H1 (cell line): ENCODE results near the gene PRR36. TPM values are rescaled to one million over a fixed set of nuclear protein-coding genes. Genes with fewer than 3 reads are reported as not detected.

ENCODE experiments used
- CTCF ChIA-PET: fragments of 300-600 bp; sonication (Branson Sonifier 250); formaldehyde crosslinking; loops from one replicate; lab custom pipeline; 2021; ENCODE audit not compliant: partially characterized antibody; lab: Charles Lee
- POLR2A ChIA-PET: fragments of 300-600 bp; sonication (Branson Sonifier 250); formaldehyde crosslinking; loops from one replicate; lab custom pipeline; 2021; ENCODE audit warnings: inconsistent platforms; ENCODE audit not compliant: partially characterized antibody; lab: Charles Lee
- DNase-seq, 2 experiments: peaks; one replicate each; pipeline versions ENCODE4 v3.0.0 to v3.0.0-alpha.2; 2010 to 2022; ENCODE audit warnings: low spot score in 2 of 2, low read depth in 1 of 2, mixed read lengths in 1 of 2
- FAIRE-seq: peaks from 2 replicates; lab custom pipeline; 2011; peaks lifted over from hg19 to GRCh38; lab: Jason Lieb, UNC
- H2AFZ ChIP-seq: 2 replicates; pipeline ENCODE4 v1.8.1; 2012; ENCODE audit warnings: low read length, inconsistent platforms
- H2AK5ac ChIP-seq: 2 replicates; pipeline ENCODE4 v1.6.1; 2013; ENCODE audit warnings: low read depth, low read length
- H2BK120ac ChIP-seq: replicated peaks from 2 replicates; pipeline ENCODE3; 2013; ENCODE audit warnings: low read depth, low read length, inconsistent platforms
- H2BK12ac ChIP-seq: 2 replicates; pipeline ENCODE4 v1.6.1; 2013; ENCODE audit warnings: low read depth, low read length
- H2BK15ac ChIP-seq: 2 replicates; pipeline ENCODE4 v1.6.1; 2013; ENCODE audit warnings: low read length
- H2BK20ac ChIP-seq: 2 replicates; pipeline ENCODE4 v1.6.1; 2013; ENCODE audit warnings: low read length
- H2BK5ac ChIP-seq: 2 replicates; pipeline ENCODE4 v1.6.1; 2013; ENCODE audit warnings: low read depth, low read length
- H3K14ac ChIP-seq: 2 replicates; pipeline ENCODE4 v1.6.1; 2013; ENCODE audit warnings: inconsistent platforms; ENCODE audit not compliant: insufficient read length
- H3K18ac ChIP-seq: 2 replicates; pipeline ENCODE4 v1.6.1; 2013; ENCODE audit warnings: low read length; ENCODE audit errors: extremely low read depth
- H3K23ac ChIP-seq: 2 replicates; pipeline ENCODE4 v1.6.1; 2013; ENCODE audit warnings: inconsistent platforms; ENCODE audit not compliant: insufficient read length
- H3K23me2 ChIP-seq: 2 replicates; pipeline ENCODE4 v1.6.1; 2013; ENCODE audit warnings: low read depth, low read length
- H3K27ac ChIP-seq: 2 replicates; pipeline ENCODE4 v1.6.1; 2011; ENCODE audit warnings: low read depth, low read length, inconsistent platforms
- H3K27me3 ChIP-seq, 4 experiments: replicated peaks in 1 of 4; 1 replicate in 1 of 4; 2 replicates in 3 of 4; pipeline versions ENCODE4 v1.6.1 to v1.8.1; 2011 to 2013; ENCODE audit warnings: low read length in 3 of 4, mild to moderate bottlenecking in 3 of 4, inconsistent platforms in 2 of 4, mixed read lengths in 2 of 4, moderate library complexity in 1 of 4; ENCODE audit not compliant: control insufficient read depth in 3 of 4, insufficient read depth in 3 of 4; ENCODE audit errors: extremely low read depth in 1 of 4
- H3K36me3 ChIP-seq, 4 experiments: 2 replicates each; pipeline versions ENCODE4 v1.6.1 to v1.8.1; 2011 to 2013; ENCODE audit warnings: mild to moderate bottlenecking in 4 of 4, low read length in 3 of 4, moderate library complexity in 2 of 4, control low read depth in 1 of 4, inconsistent platforms in 1 of 4; ENCODE audit not compliant: insufficient read depth in 4 of 4, control insufficient read depth in 2 of 4
- H3K4ac ChIP-seq: replicated peaks from 2 replicates; pipeline ENCODE3; 2013; ENCODE audit warnings: low read length, low read depth, mixed read lengths, inconsistent platforms; ENCODE audit not compliant: insufficient read length
- H3K4me1 ChIP-seq, 4 experiments: replicated peaks in 1 of 4; 1 replicate in 1 of 4; 2 replicates in 3 of 4; pipeline versions ENCODE4 v1.6.1 to v1.8.1; 2011 to 2013; ENCODE audit warnings: low read length in 3 of 4, inconsistent platforms in 2 of 4, mixed read lengths in 1 of 4; ENCODE audit not compliant: insufficient read depth in 4 of 4, control insufficient read depth in 3 of 4
- H3K4me2 ChIP-seq, 2 experiments: 2 replicates each; pipeline versions ENCODE4 v1.6.1 to v1.8.1; 2011 to 2013; ENCODE audit warnings: low read depth in 2 of 2, low read length in 2 of 2, control low read depth in 1 of 2, inconsistent platforms in 1 of 2, mild to moderate bottlenecking in 1 of 2; ENCODE audit not compliant: insufficient read depth in 1 of 2
- H3K4me3 ChIP-seq, 4 experiments: fragments of 200-600, 300-600 bp in 1 of 4; sonication (generic), shearing (Covaris generic), sonication (Bioruptor Twin) in 1 of 4; 2 replicates each; pipeline versions ENCODE4 v1.5.1 to v1.8.1; 2011 to 2016; ENCODE audit warnings: low read length in 4 of 4, low read depth in 3 of 4, control low read depth in 2 of 4, inconsistent platforms in 2 of 4, mild to moderate bottlenecking in 2 of 4, mixed read lengths in 1 of 4, moderate library complexity in 1 of 4; ENCODE audit not compliant: insufficient read depth in 2 of 4; ENCODE audit errors: extremely low read depth in 1 of 4
- H3K56ac ChIP-seq: replicated peaks from 2 replicates; pipeline ENCODE3; 2013; ENCODE audit warnings: low read depth, mild to moderate bottlenecking, mixed read lengths, low read length, inconsistent platforms; ENCODE audit not compliant: insufficient read length
- H3K79me1 ChIP-seq: 2 replicates; pipeline ENCODE4 v1.6.1; 2013; ENCODE audit warnings: low read depth, low read length, control low read depth
- H3K79me2 ChIP-seq, 2 experiments: 2 replicates each; pipeline versions ENCODE4 v1.6.1 to v1.8.1; 2012 to 2013; ENCODE audit warnings: low read length in 2 of 2, mild to moderate bottlenecking in 2 of 2, inconsistent platforms in 1 of 2; ENCODE audit not compliant: insufficient read depth in 2 of 2, control insufficient read depth in 1 of 2
- H3K9ac ChIP-seq, 4 experiments: replicated peaks in 1 of 4; 1 replicate in 1 of 4; 2 replicates in 3 of 4; pipeline versions ENCODE4 v1.6.1 to v1.8.1; 2011 to 2013; ENCODE audit warnings: low read depth in 3 of 4, low read length in 3 of 4, control low read depth in 2 of 4, mild to moderate bottlenecking in 2 of 4, moderate library complexity in 2 of 4, inconsistent platforms in 1 of 4; ENCODE audit errors: extremely low read depth in 1 of 4
- H3K9me3 ChIP-seq, 2 experiments: 2 replicates each; pipeline versions ENCODE4 v1.6.1 to v1.8.1; 2012 to 2013; ENCODE audit warnings: mild to moderate bottlenecking in 2 of 2, moderate library complexity in 2 of 2, control low read depth in 1 of 2, inconsistent platforms in 1 of 2, low read depth in 1 of 2, low read length in 1 of 2, mixed read lengths in 1 of 2; ENCODE audit not compliant: insufficient read depth in 2 of 2
- H4K20me1 ChIP-seq, 2 experiments: replicated peaks in 1 of 2; 2 replicates each; pipeline versions ENCODE3 to v1.8.1; 2011 to 2013; ENCODE audit warnings: inconsistent platforms in 2 of 2, low read length in 2 of 2, mild to moderate bottlenecking in 1 of 2; ENCODE audit not compliant: insufficient read depth in 2 of 2, control insufficient read depth in 1 of 2
- H4K5ac ChIP-seq: 2 replicates; pipeline ENCODE4 v1.6.1; 2013; ENCODE audit warnings: low read length, low read depth, mixed read lengths, inconsistent platforms; ENCODE audit not compliant: insufficient read length
- H4K8ac ChIP-seq: 2 replicates; pipeline ENCODE4 v1.8.0; 2013; ENCODE audit warnings: mild to moderate bottlenecking, moderate library complexity, low read length, inconsistent platforms; ENCODE audit not compliant: insufficient read depth; ENCODE audit errors: extremely low read depth
- H4K91ac ChIP-seq: replicated peaks from 2 replicates; pipeline ENCODE3; 2013; ENCODE audit warnings: low read length, mixed read lengths, inconsistent platforms; ENCODE audit not compliant: insufficient read length
- ASH2L ChIP-seq: fragments of 200-600, 300-600 bp; sonication (generic); IDR thresholded peaks from one replicate; pipeline ENCODE4 v1.7.1; 2017; ENCODE audit warnings: low read length
- HDAC6 ChIP-seq: IDR thresholded peaks from one replicate; pipeline ENCODE4 v1.7.1; 2012; ENCODE audit warnings: low read depth, mild to moderate bottlenecking, inconsistent platforms, low read length, moderate library complexity
- KDM1A ChIP-seq: fragments of 200-600, 300-600 bp; sonication (generic); IDR thresholded peaks from 2 replicates; pipeline ENCODE4 v1.7.1; 2016; ENCODE audit warnings: mild to moderate bottlenecking, low read length, borderline replicate concordance
- POLR2A ChIP-seq, 2 experiments: IDR thresholded peaks; 1 replicate in 1 of 2; 2 replicates in 1 of 2; pipeline ENCODE4 v1.6.1; 2011; ENCODE audit warnings: low read depth in 2 of 2, low read length in 2 of 2, mild to moderate bottlenecking in 2 of 2; ENCODE audit errors: control extremely low read depth in 1 of 2
- POLR2AphosphoS5 ChIP-seq: IDR thresholded peaks from 2 replicates; pipeline ENCODE4 v1.6.1; 2011; ENCODE audit warnings: low read depth, low read length
- SRF ChIP-seq: IDR thresholded peaks from 2 replicates; pipeline ENCODE4 v1.6.1; 2011; ENCODE audit warnings: mild to moderate bottlenecking, low read depth, low read length, moderate library complexity
- WGBS, 2 experiments: shearing (Covaris generic) in 1 of 2; methylation state at CpG; one replicate each; pipeline versions ENCODE4 v1.1.6 to v1.1.7; 2013 to 2015; ENCODE audit warnings: low lambda C conversion rate in 2 of 2, mixed read lengths in 2 of 2, inconsistent platforms in 1 of 2, low coverage in 1 of 2, missing lambda C conversion rate in 1 of 2; ENCODE audit not compliant: insufficient replicate concordance in 2 of 2, insufficient coverage in 1 of 2, insufficient read length in 1 of 2; ENCODE audit errors: extremely low coverage in 1 of 2, missing lambda C conversion rate in 1 of 2; 5-methylcytosine and 5-hydroxymethylcytosine counted together
- polyA plus RNA-seq, 7 experiments: library from polyadenylated mRNA; depleted of rRNA in 3 of 7; stranded (reverse) in 5 of 7; unstranded in 2 of 7; fragments of >200 nt in 5 of 7; fragments of 200-250 nt in 2 of 7; gene quantifications; 1 replicate in 5 of 7; 2 replicates in 1 of 7; 4 replicates in 1 of 7; pipeline versions ENCODE4 v1.2.1 to v1.2.3, GENCODE V29; 2011 to 2013; ENCODE audit warnings: missing spikeins in 2 of 7, mixed read lengths in 2 of 7
- total RNA-seq: library from RNA; stranded (reverse); fragmentation: NEBNext Ultra II Directional; extraction: Animal tissue kit (Norgen Biotek cat#: 25700); gene quantifications from 2 replicates; pipeline ENCODE4 v1.2.1, GENCODE V29; 2021
- TF ChIP-seq, protein P1 (sequence below), 3 experiments: IDR thresholded peaks; 1 replicate in 2 of 3; 2 replicates in 1 of 3; pipeline versions ENCODE4 v1.5.1 to v1.6.1; 2011; ENCODE audit warnings: low read length in 3 of 3, mild to moderate bottlenecking in 3 of 3, inconsistent platforms in 2 of 3, low read depth in 1 of 3, moderate library complexity in 1 of 3; ENCODE audit not compliant: insufficient read depth in 1 of 3; ENCODE audit errors: control extremely low read depth in 1 of 3

Gene PRR36
- total and polyA plus RNA-seq, 2 of the 8 experiments (the other 6 are each of a cell fraction or from before 2014, with no cell fraction given): 1.6 to 23.9 TPM

DNA sequence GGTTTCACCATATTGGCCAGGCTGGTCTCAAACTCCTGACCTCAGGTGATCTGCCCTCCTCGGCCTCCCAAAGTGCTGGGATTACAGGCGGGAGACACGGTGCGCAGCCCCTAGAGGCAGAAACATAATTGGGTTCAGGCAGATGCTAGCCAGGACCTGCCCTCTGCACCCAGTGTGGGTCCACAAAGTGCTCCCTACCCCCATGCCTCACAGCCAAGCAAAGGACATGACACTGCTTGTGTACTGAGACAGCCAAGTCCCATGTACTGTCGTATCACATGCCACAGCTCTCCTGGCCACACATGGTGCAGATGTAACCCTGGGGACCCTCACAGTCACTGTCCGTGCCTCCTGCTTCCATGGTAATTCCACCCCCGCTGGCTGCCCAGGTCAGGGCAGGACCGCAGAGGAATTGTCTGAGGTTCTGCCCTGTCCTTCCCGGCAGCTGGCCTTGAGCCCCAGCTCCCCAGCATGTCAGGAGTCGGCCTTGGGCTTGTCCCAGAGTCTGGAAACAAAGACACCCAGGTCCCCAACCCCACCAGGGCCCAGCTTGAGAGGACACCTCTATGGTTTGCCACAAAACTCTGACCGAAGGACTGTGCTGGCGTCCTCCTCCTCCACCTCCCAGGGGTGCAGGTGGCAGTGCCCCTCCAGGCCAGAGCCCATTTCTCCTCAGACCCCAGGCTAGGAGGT lies 7.6 kb downstream of the PRR36 start:
- Histone ChIP-seq H3K56ac (no peak overlapping the region), H3K27me3 (peaks cover 8 to 39% (median 27%) of the 10 kb centered on the region in 4 experiments), H2AFZ (no peak overlapping the region), H4K91ac (no peak overlapping the region), H3K79me1 (no peaks in the 10 kb centered on the region), H3K4me3 (no peak overlapping the region), H3K23ac (no peak overlapping the region), H4K8ac (no peak overlapping the region), H3K4ac (peak overlapping the region; percentile 66), H3K27ac (no peak overlapping the region), H4K5ac (no peak overlapping the region), H2BK12ac (peak overlapping the region; percentile 50; the same call in 1 of the 2 replicates), H3K79me2 (no peaks in the 10 kb centered on the region), H2BK20ac (peak overlapping the region; percentile 80; the same call in 1 of the 2 replicates), H2BK15ac (peak overlapping the region; percentile 75), H3K36me3 (no peaks in the 10 kb centered on the region), H2BK120ac (no peak overlapping the region), H3K4me1 (peaks cover 0 to 33% (median 16%) of the 10 kb centered on the region in 4 experiments; a peak in 5 of 7 replicates), H3K14ac (no peak overlapping the region), H3K4me2 (no peak overlapping the region), H3K9me3 (no peaks in the 10 kb centered on the region), H3K18ac (peak overlapping the region; percentile 48), H3K23me2 (peaks cover 19% of the 10 kb centered on the region; the same call in 1 of the 2 replicates), H4K20me1 (peaks cover 0 to 11% of the 10 kb centered on the region in 2 experiments), H2BK5ac (peak overlapping the region; percentile 66; the same call in 1 of the 2 replicates), H2AK5ac (peak overlapping the region; percentile 56; the same call in 1 of the 2 replicates), H3K9ac (no peak overlapping the region)
- 82% methylated on average over 12 of the region's 12 CpGs; no CpG with 5 or more reads in 1 of the 2 experiments for WGBS, 2 experiments
- FAIRE-seq: no peak
- ChIA-PET POLR2A (interaction anchor here (0.6 to 10.5 kb wide), 4 partner anchors 10 to 77 kb away, joined by 3 to 106 read pairs (median 4); partner anchors contain the start of genes SNAPC2, TGFBR3L and TIMM44), CTCF (interaction anchor here (1.3 to 11.2 kb wide), 3 partner anchors 8 to 52 kb away, joined by 3 to 112 read pairs (median 5); partner anchors contain the start of genes PRR36, SNAPC2 and TGFBR3L)
- no peak for DNase-seq
- TF ChIP-seq SRF (no peak), POLR2AphosphoS5 (peak; percentile 68; the same call in 1 of the 2 replicates), ASH2L (no peak), HDAC6 (no peak), POLR2A (IDR thresholded peaks at IDR 0.05; ENCODE audit: control extremely low read depth in 1 of 2, low read depth in 2 of 2, low read length in 2 of 2) (0 out of 3 replicates have a peak, but pooled peaks of 1 of the 2 experiments have one; percentile 45), KDM1A (no peak)
- TF ChIP-seq, protein P1, sequence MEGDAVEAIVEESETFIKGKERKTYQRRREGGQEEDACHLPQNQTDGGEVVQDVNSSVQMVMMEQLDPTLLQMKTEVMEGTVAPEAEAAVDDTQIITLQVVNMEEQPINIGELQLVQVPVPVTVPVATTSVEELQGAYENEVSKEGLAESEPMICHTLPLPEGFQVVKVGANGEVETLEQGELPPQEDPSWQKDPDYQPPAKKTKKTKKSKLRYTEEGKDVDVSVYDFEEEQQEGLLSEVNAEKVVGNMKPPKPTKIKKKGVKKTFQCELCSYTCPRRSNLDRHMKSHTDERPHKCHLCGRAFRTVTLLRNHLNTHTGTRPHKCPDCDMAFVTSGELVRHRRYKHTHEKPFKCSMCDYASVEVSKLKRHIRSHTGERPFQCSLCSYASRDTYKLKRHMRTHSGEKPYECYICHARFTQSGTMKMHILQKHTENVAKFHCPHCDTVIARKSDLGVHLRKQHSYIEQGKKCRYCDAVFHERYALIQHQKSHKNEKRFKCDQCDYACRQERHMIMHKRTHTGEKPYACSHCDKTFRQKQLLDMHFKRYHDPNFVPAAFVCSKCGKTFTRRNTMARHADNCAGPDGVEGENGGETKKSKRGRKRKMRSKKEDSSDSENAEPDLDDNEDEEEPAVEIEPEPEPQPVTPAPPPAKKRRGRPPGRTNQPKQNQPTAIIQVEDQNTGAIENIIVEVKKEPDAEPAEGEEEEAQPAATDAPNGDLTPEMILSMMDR (IDR thresholded peaks at IDR 0.05; ENCODE audit: control extremely low read depth in 1 of 3, insufficient read depth in 1 of 3, low read depth in 1 of 3, low read length in 3 of 3): peak in 1 of 3 experiments; percentile 1; a peak in 1 of 4 replicates
